Esophagus squamous epithelium (tissue), 5 donors: ENCODE data around the gene HM13. TPM values are rescaled to one million over a fixed set of nuclear protein-coding genes. Genes with fewer than 3 reads are reported as not detected.

Source experiments
- DNase-seq: peaks from one replicate; lab custom pipeline; 2025; lab: John Stamatoyannopoulos, UW
- H3K27ac ChIP-seq, 4 donors: fragments of 200-600 bp; sonication (generic); one replicate each; pipeline ENCODE4 v1.5.1; 2016 to 2019; ENCODE audit warnings: mild to moderate bottlenecking in 1 of 4
- H3K27me3 ChIP-seq, 4 donors: fragments of 200-600 bp; sonication (generic); 1 replicate in 3 of 4; 2 replicates in 1 of 4; pipeline versions ENCODE4 v1.5.1 to v1.6.0; 2017 to 2021; ENCODE audit warnings: antibody characterized with exemption in 1 of 4
- H3K36me3 ChIP-seq, 3 donors: fragments of 200-600 bp; sonication (generic); one replicate each; pipeline ENCODE4 v1.5.1; 2016 to 2019
- H3K4me1 ChIP-seq, 3 donors: fragments of 200-600 bp; sonication (generic); one replicate each; pipeline ENCODE4 v1.5.1; 2017 to 2019
- H3K4me3 ChIP-seq, 4 donors: fragments of 200-600 bp; sonication (generic); 1 replicate in 3 of 4; 2 replicates in 1 of 4; pipeline ENCODE4 v1.5.1; 2016 to 2019; ENCODE audit warnings: mild to moderate bottlenecking in 2 of 4, moderate library complexity in 1 of 4
- H3K9me3 ChIP-seq, 3 donors: fragments of 200-600 bp; sonication (generic); one replicate each; pipeline ENCODE4 v1.5.1; 2016 to 2019
- POLR2A ChIP-seq, 4 donors: fragments of 450-650 bp; IDR thresholded peaks; one replicate each; pipeline ENCODE4 v1.6.1; 2017; ENCODE audit warnings: antibody characterized with exemption in 4 of 4, mild to moderate bottlenecking in 4 of 4, moderate library complexity in 3 of 4
- WGBS, 2 donors: methylation state at CpG; one replicate each; pipeline ENCODE4 v1.1.5; 2018; 5-methylcytosine and 5-hydroxymethylcytosine counted together
- intact Hi-C: fragments of 100-400 bp; cut with DNase I; formaldehyde crosslinking; loops from one replicate; pipeline ENCODE4 v1.15.0; 2022
- total RNA-seq, 4 donors: library from RNA; depleted of rRNA; stranded (reverse); fragments of >200 nt; gene quantifications; one replicate each; pipeline ENCODE4 v1.1.0, GENCODE V29; 2016
- TF ChIP-seq, protein P1 (sequence below), 6 experiments: fragments of 450-650 bp in 4 of 6; fragments of 200-600 bp in 2 of 6; sonication (generic) in 2 of 6; IDR thresholded peaks; one replicate each; pipeline ENCODE4 v1.5.1; 2016 to 2019; ENCODE audit warnings: antibody characterized with exemption in 6 of 6, mild to moderate bottlenecking in 4 of 6, moderate library complexity in 4 of 6
- donor health status: DM: yes; HTN: yes; CAD: no.

Gene HM13
- total RNA-seq, 4 donors from 2014 or later = 76.3 to 162 (median 108) TPM

DNA sequence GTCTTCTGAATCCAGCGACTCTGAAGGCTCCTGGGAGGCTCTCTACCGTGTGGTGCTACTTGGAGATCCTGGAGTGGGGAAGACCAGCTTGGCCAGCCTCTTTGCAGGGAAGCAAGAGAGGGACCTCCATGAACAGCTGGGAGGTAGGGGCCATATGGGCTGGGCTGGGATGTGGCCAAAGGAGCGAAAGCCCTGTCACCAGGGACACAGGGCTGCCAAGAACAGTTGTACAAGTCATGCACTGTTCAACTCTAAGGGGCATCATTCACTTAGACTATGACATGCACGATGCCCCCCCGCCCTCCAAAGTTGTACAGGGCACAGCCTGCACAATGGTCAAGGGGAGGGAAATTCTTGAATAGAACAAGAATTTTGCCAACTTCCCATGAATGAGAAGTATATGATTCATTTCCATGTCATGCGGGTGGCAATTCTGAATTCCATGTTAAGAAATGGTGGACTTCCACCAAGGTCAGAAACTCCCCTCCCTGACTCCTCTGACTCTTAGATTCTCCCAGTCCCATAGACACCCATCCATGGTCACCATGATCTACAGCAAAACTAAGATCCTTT lies 37.5 kb upstream of the HM13 start:
- no peaks in the 10 kb centered on the region for H3K9me3 ChIP-seq
- TF ChIP-seq POLR2A (IDR thresholded peaks at IDR 0.05) = no peak
- TF ChIP-seq, protein P1, sequence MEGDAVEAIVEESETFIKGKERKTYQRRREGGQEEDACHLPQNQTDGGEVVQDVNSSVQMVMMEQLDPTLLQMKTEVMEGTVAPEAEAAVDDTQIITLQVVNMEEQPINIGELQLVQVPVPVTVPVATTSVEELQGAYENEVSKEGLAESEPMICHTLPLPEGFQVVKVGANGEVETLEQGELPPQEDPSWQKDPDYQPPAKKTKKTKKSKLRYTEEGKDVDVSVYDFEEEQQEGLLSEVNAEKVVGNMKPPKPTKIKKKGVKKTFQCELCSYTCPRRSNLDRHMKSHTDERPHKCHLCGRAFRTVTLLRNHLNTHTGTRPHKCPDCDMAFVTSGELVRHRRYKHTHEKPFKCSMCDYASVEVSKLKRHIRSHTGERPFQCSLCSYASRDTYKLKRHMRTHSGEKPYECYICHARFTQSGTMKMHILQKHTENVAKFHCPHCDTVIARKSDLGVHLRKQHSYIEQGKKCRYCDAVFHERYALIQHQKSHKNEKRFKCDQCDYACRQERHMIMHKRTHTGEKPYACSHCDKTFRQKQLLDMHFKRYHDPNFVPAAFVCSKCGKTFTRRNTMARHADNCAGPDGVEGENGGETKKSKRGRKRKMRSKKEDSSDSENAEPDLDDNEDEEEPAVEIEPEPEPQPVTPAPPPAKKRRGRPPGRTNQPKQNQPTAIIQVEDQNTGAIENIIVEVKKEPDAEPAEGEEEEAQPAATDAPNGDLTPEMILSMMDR (IDR thresholded peaks at IDR 0.05) = no peak
- no peaks in the 10 kb centered on the region for H3K36me3 ChIP-seq
- intact Hi-C loops = no loop called here
- no peak for DNase-seq
- 53 to 75% methylated on average over 3 to 4 of the region's 6 CpGs for WGBS, 2 donors
- peak overlapping the region in 3 of 4 donors; percentile 11 to 83 (median 80) for H3K27ac ChIP-seq
- peak overlapping the region in 2 of 4 donors; percentile 44 to 65 for H3K4me3 ChIP-seq
- peaks cover 0 to 30% (median 0%) of the 10 kb centered on the region in 4 donors for H3K27me3 ChIP-seq
- peaks cover 7 to 26% (median 8%) of the 10 kb centered on the region in 3 donors for H3K4me1 ChIP-seq

DNA sequence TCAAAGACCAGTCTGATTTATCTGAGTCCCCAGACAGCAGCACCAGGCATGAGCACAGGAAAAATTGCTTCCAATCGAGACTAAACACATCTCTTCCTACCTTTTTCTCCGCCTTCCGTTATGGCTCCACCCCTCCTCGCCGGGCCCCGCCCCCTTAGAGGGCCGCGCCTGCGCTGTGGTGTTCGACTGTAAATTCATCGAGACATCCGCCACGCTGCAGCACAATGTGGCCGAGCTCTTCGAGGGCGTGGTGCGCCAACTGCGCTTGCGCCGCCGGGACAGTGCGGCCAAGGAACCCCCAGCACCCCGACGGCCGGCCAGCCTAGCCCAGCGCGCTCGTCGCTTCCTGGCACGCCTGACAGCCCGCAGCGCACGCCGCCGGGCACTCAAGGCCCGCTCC lies 30.2 kb upstream of the HM13 start:
- Histone ChIP-seq H3K27ac (peak overlapping the region in 2 of 4 donors; percentile 76 to 82), H3K4me3 (no peak overlapping the region), H3K36me3 (no peaks in the 10 kb centered on the region), H3K4me1 (peaks cover 0 to 26% (median 0%) of the 10 kb centered on the region in 3 donors), H3K9me3 (no peaks in the 10 kb centered on the region), H3K27me3 (peaks cover 0 to 23% (median 0%) of the 10 kb centered on the region in 4 donors)
- 25 to 50% methylated on average over 9 of the region's 36 CpGs for whole genome bisulfite sequencing, 2 donors
- intact Hi-C loops = no loop called here
- TF ChIP-seq POLR2A (IDR thresholded peaks at IDR 0.05) = no peak
- TF ChIP-seq, protein P1 (IDR thresholded peaks at IDR 0.05) = no peak
- no peak for DNase-seq

DNA sequence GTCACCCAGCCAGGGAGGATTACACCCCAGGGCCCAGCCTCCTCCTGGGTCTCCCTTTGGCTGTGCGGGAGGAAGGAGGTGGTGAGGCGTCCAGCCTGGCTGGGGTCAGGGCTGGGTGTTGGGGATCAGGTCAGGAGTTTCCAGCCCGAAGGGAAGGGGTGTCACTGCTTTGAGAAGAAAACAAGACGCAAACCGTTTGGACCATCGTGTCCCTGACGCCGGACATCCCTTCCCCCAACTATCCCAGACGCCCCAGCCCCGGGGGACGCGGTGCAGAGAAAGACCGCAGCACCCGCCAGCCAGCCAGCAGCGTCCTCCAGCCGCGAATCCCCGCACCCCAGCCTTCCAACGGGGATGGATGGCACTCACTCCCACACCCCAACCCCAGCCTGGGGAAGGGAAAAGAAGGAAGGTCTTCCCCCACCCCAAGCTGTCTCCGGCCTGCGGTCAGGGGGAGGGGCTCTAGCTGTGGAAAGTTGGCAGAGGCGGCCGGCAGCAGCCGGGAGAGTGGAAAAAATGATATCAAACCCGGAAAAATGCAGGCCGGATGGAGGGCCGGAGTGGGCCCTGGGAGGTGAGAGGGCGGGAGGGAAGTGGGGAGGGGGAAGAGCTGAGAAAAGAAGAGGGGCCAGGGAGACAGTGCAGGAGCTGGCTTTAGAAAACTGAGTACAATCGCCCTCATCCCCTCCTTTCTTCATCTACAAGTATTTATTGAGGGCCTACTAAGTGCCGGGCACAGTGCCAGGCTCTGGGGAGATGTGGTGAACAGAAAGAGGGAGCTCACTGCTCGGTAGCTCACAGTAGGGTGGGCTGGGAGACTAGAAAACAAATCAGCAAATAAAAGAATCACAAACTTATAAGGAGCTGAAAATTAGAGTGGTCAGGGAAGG lies 28.5 kb upstream of the HM13 start:
- H3K36me3 ChIP-seq = no peaks in the 10 kb centered on the region
- H3K9me3 ChIP-seq = no peaks in the 10 kb centered on the region
- intact Hi-C loops = no loop called here
- peak overlapping the region in 3 of 4 donors; percentile 18 to 53 (median 22) for H3K4me3 ChIP-seq
- peaks cover 0 to 23% (median 0%) of the 10 kb centered on the region in 4 donors for H3K27me3 ChIP-seq
- H3K27ac ChIP-seq = peak overlapping the region; percentile 58 to 82 (median 72)
- no peak for DNase-seq
- TF ChIP-seq, protein P1 (IDR thresholded peaks at IDR 0.05) = no peak
- no peak for TF ChIP-seq POLR2A (IDR thresholded peaks at IDR 0.05)
- 6 to 7% methylated on average over 15 to 21 of the region's 31 CpGs for WGBS, 2 donors
- H3K4me1 ChIP-seq = peaks cover 0 to 26% (median 0%) of the 10 kb centered on the region in 3 donors

DNA sequence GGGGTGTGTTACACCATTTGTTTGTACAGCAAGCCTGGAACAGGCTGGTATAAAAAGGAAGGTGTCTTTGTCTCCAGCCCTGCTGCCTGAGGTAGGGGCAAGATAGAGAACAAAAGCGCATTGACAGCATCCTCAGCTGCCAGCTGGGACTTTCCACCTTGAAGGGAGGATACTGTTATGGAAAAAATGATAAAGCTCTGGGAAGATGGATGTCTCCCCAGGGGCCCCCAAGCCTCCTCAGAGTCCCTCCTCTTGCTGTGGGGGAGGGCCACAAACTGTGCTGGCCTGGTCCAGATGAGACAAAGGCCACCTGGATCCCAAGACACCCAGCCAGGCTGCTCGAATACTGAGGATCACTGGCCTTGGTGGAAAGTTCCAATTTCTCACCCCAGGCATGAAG lies 26.1 kb upstream of the HM13 start:
- TF ChIP-seq POLR2A (IDR thresholded peaks at IDR 0.05) = no peak
- TF ChIP-seq, protein P1 (IDR thresholded peaks at IDR 0.05) = no peak
- intact Hi-C loops = no loop called here
- no peak for DNase-seq
- H3K27ac ChIP-seq = peak overlapping the region in 1 of 4 donors; percentile 21
- H3K4me1 ChIP-seq = peaks cover 0 to 26% (median 0%) of the 10 kb centered on the region in 3 donors
- no peaks in the 10 kb centered on the region for H3K9me3 ChIP-seq
- H3K36me3 ChIP-seq = no peaks in the 10 kb centered on the region
- 59 to 60% methylated on average over 1 to 2 of the region's 2 CpGs for WGBS, 2 donors
- no peak overlapping the region for H3K4me3 ChIP-seq
- peaks cover 0 to 23% (median 0%) of the 10 kb centered on the region in 4 donors for H3K27me3 ChIP-seq

DNA sequence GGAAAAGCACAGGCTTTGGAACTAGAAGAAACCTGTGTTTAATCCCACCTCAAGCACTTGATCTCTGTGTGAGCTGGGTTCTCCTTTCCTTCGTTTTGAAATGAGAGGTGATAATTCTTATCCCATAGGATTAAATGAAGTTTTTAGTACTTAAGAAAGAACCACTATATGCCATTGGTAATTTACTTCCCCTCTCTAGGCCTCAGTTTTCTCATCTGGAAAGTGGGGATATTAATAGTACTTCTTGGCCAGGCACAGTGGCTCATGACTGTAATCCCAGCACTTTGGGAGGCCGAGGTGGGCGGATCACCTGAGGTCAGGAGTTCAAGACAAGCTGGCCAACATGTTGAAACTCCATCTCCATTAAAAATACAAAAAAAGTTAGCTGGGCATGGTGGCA lies 25.1 kb upstream of the HM13 start:
- Histone ChIP-seq H3K27me3 (peaks cover 0 to 18% (median 0%) of the 10 kb centered on the region in 4 donors), H3K4me1 (peaks cover 0 to 21% (median 0%) of the 10 kb centered on the region in 3 donors), H3K4me3 (no peak overlapping the region), H3K36me3 (no peaks in the 10 kb centered on the region), H3K27ac (no peak overlapping the region), H3K9me3 (no peaks in the 10 kb centered on the region)
- no peak for DNase-seq
- WGBS, 2 donors = 48 to 62% methylated on average over 3 of the region's 3 CpGs
- no peak for TF ChIP-seq POLR2A (IDR thresholded peaks at IDR 0.05)
- TF ChIP-seq, protein P1 (IDR thresholded peaks at IDR 0.05) = no peak
- intact Hi-C loops = no loop called here
